IPS-11a (cell line): ENCODE data around the gene OGDHL.

Source experiments
- H3K4me3 ChIP-seq: one replicate; pipeline ENCODE4 v1.5.1; 2013; ENCODE audit warnings: low read depth, low read length, control low read depth

The OGDHL gene

GRCh38 chr10:49691588-49691987, 70.5 kb downstream of the OGDHL start:
- no peak overlapping the region for H3K4me3 ChIP-seq

- no peak overlapping the region for H3K4me3 ChIP-seq
Observed at GRCh38 chr10:49690698-49691356, 71.3 kb downstream of the OGDHL start.

- no peak overlapping the region for H3K4me3 ChIP-seq
Observed at GRCh38 chr10:49689882-49690510, 72.1 kb downstream of the OGDHL start.

- H3K4me3 ChIP-seq = no peak overlapping the region
Observed at GRCh38 chr10:49688920-49689319, 73.2 kb downstream of the OGDHL start.

- H3K4me3 ChIP-seq = no peak overlapping the region
Observed at GRCh38 chr10:49688261-49688846, 73.8 kb downstream of the OGDHL start.

GRCh38 chr10:49686651-49687050, 75.5 kb downstream of the OGDHL start:
- H3K4me3 ChIP-seq = no peak overlapping the region
